ENCODE data around the gene MYCBP2.

Gene MYCBP2

DNA sequence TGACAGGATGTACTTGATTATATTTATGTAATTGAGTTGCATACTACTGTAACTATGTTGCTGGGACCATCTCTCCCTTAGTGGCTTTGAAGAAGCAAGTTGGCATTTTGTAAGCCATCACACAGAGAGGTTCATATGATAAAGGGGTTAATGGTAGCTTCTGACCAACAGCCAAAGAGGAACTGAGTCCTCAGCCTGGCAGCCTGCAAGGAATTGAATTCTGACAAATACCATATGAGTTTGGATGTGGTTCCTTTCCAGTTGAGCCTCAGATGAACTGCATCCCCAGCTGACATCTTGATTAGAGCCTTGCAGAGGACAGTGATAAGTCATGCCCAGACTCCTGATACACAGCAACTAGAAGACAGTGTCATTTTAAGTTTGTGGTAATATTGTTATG, 8.6 kb upstream of the MYCBP2 start:
- H3K4me2 ChIP-seq (ENCODE audit: low read length): no peak overlapping the region
- no peak overlapping the region for H2AK5ac ChIP-seq (ENCODE audit: low read length)
- no peak overlapping the region for H3K4ac ChIP-seq (ENCODE audit: low read depth, low read length)
- no peak overlapping the region for H3K4me3 ChIP-seq (ENCODE audit: low read length)
- H3K27me3 ChIP-seq (ENCODE audit: insufficient read depth, low read length, poor library complexity): no peaks in the 10 kb centered on the region
- no peak overlapping the region for H2BK15ac ChIP-seq (replicated peaks; ENCODE audit: low read depth)
- no peaks in the 10 kb centered on the region for H3K4me1 ChIP-seq (ENCODE audit: control insufficient read depth, low read depth, low read length)
- no peaks in the 10 kb centered on the region for H3K79me2 ChIP-seq (ENCODE audit: control insufficient read depth, insufficient read depth, low read length)
- H3K18ac ChIP-seq (ENCODE audit: low read length): no peak overlapping the region
- H3K36me3 ChIP-seq (ENCODE audit: control insufficient read depth, insufficient read depth, low read length): no peaks in the 10 kb centered on the region
- no peak overlapping the region for H2BK5ac ChIP-seq (ENCODE audit: low read length)
- H3K9ac ChIP-seq (ENCODE audit: low read length): no peak overlapping the region
- no peak overlapping the region for H4K5ac ChIP-seq (ENCODE audit: low read length)
- H2BK120ac ChIP-seq (ENCODE audit: low read depth, low read length): no peak overlapping the region
- H3K27ac ChIP-seq (ENCODE audit: low read depth, low read length): no peak overlapping the region
- no peaks in the 10 kb centered on the region for H3K79me1 ChIP-seq (ENCODE audit: low read length)
- H3K56ac ChIP-seq (ENCODE audit: low read length): no peak overlapping the region
- H4K8ac ChIP-seq (ENCODE audit: low read depth, low read length): no peak overlapping the region
- no peak for DNase-seq
- H3K23ac ChIP-seq (ENCODE audit: low read length): no peak overlapping the region

DNA sequence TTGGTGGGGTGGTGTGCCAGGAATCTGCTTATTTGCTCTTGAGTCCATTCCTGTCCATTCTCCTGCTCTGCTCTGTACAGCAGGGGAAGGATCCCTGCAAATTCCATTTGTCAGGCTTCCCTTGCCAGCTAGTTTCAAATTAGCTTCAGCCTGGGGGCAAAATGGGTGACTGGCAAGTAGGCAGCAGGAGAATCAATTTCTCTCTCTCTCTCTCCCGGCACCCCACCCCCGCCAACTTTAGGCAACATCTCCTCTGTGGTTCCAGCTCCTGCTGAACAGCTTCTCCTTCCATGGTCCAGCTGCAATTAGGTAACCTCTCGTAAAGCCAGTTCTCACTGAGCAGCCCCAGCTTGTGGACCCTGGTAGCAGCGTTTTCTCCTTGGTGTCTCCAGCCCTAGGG, 6.7 kb upstream of the MYCBP2 start:
- no peak overlapping the region for H2AK5ac ChIP-seq (ENCODE audit: low read length)
- H3K79me1 ChIP-seq (ENCODE audit: low read length): no peaks in the 10 kb centered on the region
- H3K9ac ChIP-seq (ENCODE audit: low read length): no peak overlapping the region
- H3K36me3 ChIP-seq (ENCODE audit: control insufficient read depth, insufficient read depth, low read length): no peaks in the 10 kb centered on the region
- no peak for DNase-seq
- no peak overlapping the region for H3K27ac ChIP-seq (ENCODE audit: low read depth, low read length)
- no peak overlapping the region for H2BK120ac ChIP-seq (ENCODE audit: low read depth, low read length)
- no peak overlapping the region for H2BK15ac ChIP-seq (replicated peaks; ENCODE audit: low read depth)
- H3K4ac ChIP-seq (ENCODE audit: low read depth, low read length): no peak overlapping the region
- H3K4me2 ChIP-seq (ENCODE audit: low read length): no peak overlapping the region
- no peaks in the 10 kb centered on the region for H3K79me2 ChIP-seq (ENCODE audit: control insufficient read depth, insufficient read depth, low read length)
- H3K4me3 ChIP-seq (ENCODE audit: low read length): no peak overlapping the region
- H3K23ac ChIP-seq (ENCODE audit: low read length): no peak overlapping the region
- no peaks in the 10 kb centered on the region for H3K27me3 ChIP-seq (ENCODE audit: insufficient read depth, low read length, poor library complexity)
- H2BK5ac ChIP-seq (ENCODE audit: low read length): no peak overlapping the region
- no peak overlapping the region for H3K56ac ChIP-seq (ENCODE audit: low read length)
- H4K8ac ChIP-seq (ENCODE audit: low read depth, low read length): no peak overlapping the region
- WGBS (ENCODE audit: extremely low coverage, insufficient coverage, low lambda C conversion rate): no CpG with 5 or more reads among the region's 4 CpGs
- H3K4me1 ChIP-seq (ENCODE audit: control insufficient read depth, low read depth, low read length): peaks cover 2% of the 10 kb centered on the region
- H4K5ac ChIP-seq (ENCODE audit: low read length): no peak overlapping the region
- H3K18ac ChIP-seq (ENCODE audit: low read length): no peak overlapping the region

DNA sequence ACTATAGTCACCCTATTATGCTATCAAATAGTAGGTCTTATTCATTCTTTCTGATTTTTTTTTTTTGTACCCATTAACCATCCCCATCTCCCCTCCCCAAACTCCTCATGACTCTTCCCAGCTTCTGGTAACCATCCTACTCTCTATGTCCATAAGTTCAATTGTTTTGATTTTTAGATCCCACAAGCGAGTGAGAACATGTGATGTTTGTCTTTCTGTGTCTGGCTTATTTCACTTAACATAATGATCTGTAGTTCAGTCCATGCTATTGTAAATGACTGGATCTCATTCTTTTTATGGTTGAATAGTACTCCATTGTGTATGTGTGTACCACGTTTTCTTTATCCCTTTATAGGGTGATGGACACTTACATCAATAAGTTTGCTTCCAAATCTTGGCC, 4.5 kb upstream of the MYCBP2 start:
- no peak overlapping the region for H3K4me2 ChIP-seq (ENCODE audit: low read length)
- no peak for DNase-seq
- H3K79me2 ChIP-seq (ENCODE audit: control insufficient read depth, insufficient read depth, low read length): no peaks in the 10 kb centered on the region
- H3K23ac ChIP-seq (ENCODE audit: low read length): no peak overlapping the region
- no peak overlapping the region for H2BK5ac ChIP-seq (ENCODE audit: low read length)
- H2AK5ac ChIP-seq (ENCODE audit: low read length): no peak overlapping the region
- H4K8ac ChIP-seq (ENCODE audit: low read depth, low read length): no peak overlapping the region
- no peaks in the 10 kb centered on the region for H3K36me3 ChIP-seq (ENCODE audit: control insufficient read depth, insufficient read depth, low read length)
- no peaks in the 10 kb centered on the region for H3K27me3 ChIP-seq (ENCODE audit: insufficient read depth, low read length, poor library complexity)
- H3K56ac ChIP-seq (ENCODE audit: low read length): no peak overlapping the region
- no peak overlapping the region for H2BK15ac ChIP-seq (replicated peaks; ENCODE audit: low read depth)
- H4K5ac ChIP-seq (ENCODE audit: low read length): no peak overlapping the region
- no peak overlapping the region for H3K4me3 ChIP-seq (ENCODE audit: low read length)
- no peak overlapping the region for H2BK120ac ChIP-seq (ENCODE audit: low read depth, low read length)
- H3K79me1 ChIP-seq (ENCODE audit: low read length): no peaks in the 10 kb centered on the region
- H3K9ac ChIP-seq (ENCODE audit: low read length): no peak overlapping the region
- no peak overlapping the region for H3K27ac ChIP-seq (ENCODE audit: low read depth, low read length)
- peaks cover 2% of the 10 kb centered on the region for H3K4me1 ChIP-seq (ENCODE audit: control insufficient read depth, low read depth, low read length)
- no peak overlapping the region for H3K4ac ChIP-seq (ENCODE audit: low read depth, low read length)
- WGBS (ENCODE audit: extremely low coverage, insufficient coverage, low lambda C conversion rate): no CpG with 5 or more reads among the region's 2 CpGs
- H3K18ac ChIP-seq (ENCODE audit: low read length): no peak overlapping the region

DNA sequence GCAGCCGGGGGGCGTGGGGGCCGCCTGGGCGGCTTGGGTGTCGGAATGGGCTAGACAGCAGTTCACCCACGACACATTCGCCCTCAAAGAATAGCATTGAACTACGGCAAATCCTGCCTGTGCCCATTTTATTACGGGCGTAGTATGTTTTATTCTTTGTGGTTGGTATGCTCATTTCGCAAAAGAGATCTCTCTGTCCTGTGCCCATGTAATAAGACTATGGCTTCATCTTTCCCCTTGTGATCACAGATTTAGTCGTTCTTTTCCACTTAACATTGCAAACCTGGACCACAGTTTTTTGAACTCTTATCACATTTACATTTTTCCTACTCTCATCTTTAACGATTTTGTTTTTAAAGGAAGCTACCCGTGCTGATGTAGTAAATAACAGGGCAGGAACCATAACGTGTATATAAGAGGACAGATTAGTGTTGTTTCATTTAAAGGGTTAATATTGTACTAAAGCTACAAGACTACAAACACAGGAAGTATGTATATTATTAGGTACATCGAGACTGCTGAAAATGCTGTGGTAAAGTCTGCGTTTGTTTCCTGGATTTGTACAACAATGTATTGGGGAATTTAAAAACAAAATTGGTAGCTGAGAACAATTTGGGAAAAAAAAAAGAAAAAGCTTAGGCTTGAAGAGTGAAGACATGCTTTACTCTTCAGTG, 3.2 kb upstream of the MYCBP2 start:
- Histone ChIP-seq H3K79me1 (ENCODE audit: low read length) (peaks cover 3% of the 10 kb centered on the region), H3K23ac (ENCODE audit: low read length) (no peak overlapping the region), H3K27ac (ENCODE audit: low read depth, low read length) (no peak overlapping the region), H3K18ac (ENCODE audit: low read length) (no peak overlapping the region), H3K4ac (ENCODE audit: low read depth, low read length) (no peak overlapping the region), H2AK5ac (ENCODE audit: low read length) (no peak overlapping the region), H3K9ac (ENCODE audit: low read length) (peak overlapping the region; percentile 71), H3K27me3 (ENCODE audit: insufficient read depth, low read length, poor library complexity) (no peaks in the 10 kb centered on the region), H3K4me1 (ENCODE audit: control insufficient read depth, low read depth, low read length) (peaks cover 5% of the 10 kb centered on the region), H3K36me3 (ENCODE audit: control insufficient read depth, insufficient read depth, low read length) (no peaks in the 10 kb centered on the region), H3K4me2 (ENCODE audit: low read length) (peak overlapping the region; percentile 88), H3K79me2 (ENCODE audit: control insufficient read depth, insufficient read depth, low read length) (peaks cover 9% of the 10 kb centered on the region), H3K56ac (ENCODE audit: low read length) (peak overlapping the region; percentile 88), H3K4me3 (ENCODE audit: low read length) (peak overlapping the region; percentile 69), H4K8ac (ENCODE audit: low read depth, low read length) (no peak overlapping the region), H2BK120ac (ENCODE audit: low read depth, low read length) (no peak overlapping the region), H2BK15ac (replicated peaks; ENCODE audit: low read depth) (no peak overlapping the region), H4K5ac (ENCODE audit: low read length) (no peak overlapping the region), H2BK5ac (ENCODE audit: low read length) (no peak overlapping the region)
- DNase-seq: no peak
- WGBS (ENCODE audit: extremely low coverage, insufficient coverage, low lambda C conversion rate): no CpG with 5 or more reads among the region's 17 CpGs

DNA sequence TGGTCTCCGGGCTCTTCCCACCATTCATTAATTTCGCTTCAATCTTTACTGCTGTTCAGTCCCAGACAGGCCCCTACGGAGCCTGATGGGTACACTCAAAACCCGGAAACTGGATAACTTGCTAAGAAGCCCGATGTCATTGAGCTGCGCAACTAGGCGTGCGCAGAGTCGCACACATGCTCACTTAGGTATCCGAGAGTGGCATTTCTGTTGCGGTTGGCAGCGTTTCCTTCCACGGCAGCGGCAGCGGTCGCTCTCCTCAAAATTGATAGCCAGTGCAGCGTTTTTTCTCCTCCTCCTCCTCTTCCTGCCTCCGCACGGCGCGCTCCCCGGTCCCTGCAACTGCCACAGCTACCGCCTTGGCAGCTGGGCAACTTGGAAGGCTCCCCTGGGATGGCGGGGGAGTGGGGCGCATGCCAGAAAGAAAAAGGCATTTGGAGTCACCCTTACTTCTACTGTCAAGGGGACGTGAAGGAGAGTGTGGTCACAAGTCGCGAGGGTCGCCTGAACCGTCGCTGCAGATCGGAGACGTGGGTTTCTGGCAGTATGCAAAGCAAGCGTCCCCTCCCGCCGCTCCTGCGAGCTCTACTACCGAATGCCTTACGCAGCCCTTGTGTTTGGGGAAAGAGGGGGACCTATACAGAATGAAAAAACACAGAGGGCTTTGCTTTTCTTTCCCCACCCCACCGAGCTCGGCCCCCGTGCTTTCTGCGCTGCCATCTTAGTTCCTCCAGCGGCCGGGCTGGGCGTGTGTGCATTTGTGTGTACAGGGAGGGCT, 2.4 kb upstream of the MYCBP2 start:
- no peak overlapping the region for H4K8ac ChIP-seq (ENCODE audit: low read depth, low read length)
- H2BK15ac ChIP-seq (replicated peaks; ENCODE audit: low read depth): no peak overlapping the region
- no peaks in the 10 kb centered on the region for H3K27me3 ChIP-seq (ENCODE audit: insufficient read depth, low read length, poor library complexity)
- H3K23ac ChIP-seq (ENCODE audit: low read length): no peak overlapping the region
- peak overlapping the region; percentile 69 for H3K4me3 ChIP-seq (ENCODE audit: low read length)
- no peak overlapping the region for H2AK5ac ChIP-seq (ENCODE audit: low read length)
- H3K27ac ChIP-seq (ENCODE audit: low read depth, low read length): peak overlapping the region; percentile 47
- H3K79me2 ChIP-seq (ENCODE audit: control insufficient read depth, insufficient read depth, low read length): peaks cover 13% of the 10 kb centered on the region
- H3K18ac ChIP-seq (ENCODE audit: low read length): peak overlapping the region; percentile 46
- DNase-seq: peak; percentile 96
- H3K79me1 ChIP-seq (ENCODE audit: low read length): peaks cover 3% of the 10 kb centered on the region
- no peak overlapping the region for H2BK120ac ChIP-seq (ENCODE audit: low read depth, low read length)
- peaks cover 8% of the 10 kb centered on the region for H3K4me1 ChIP-seq (ENCODE audit: control insufficient read depth, low read depth, low read length)
- H3K9ac ChIP-seq (ENCODE audit: low read length): peak overlapping the region; percentile 71
- peak overlapping the region; percentile 88 for H3K4me2 ChIP-seq (ENCODE audit: low read length)
- H3K4ac ChIP-seq (ENCODE audit: low read depth, low read length): no peak overlapping the region
- H3K36me3 ChIP-seq (ENCODE audit: control insufficient read depth, insufficient read depth, low read length): no peaks in the 10 kb centered on the region
- H2BK5ac ChIP-seq (ENCODE audit: low read length): no peak overlapping the region
- H3K56ac ChIP-seq (ENCODE audit: low read length): peak overlapping the region; percentile 88
- no peak overlapping the region for H4K5ac ChIP-seq (ENCODE audit: low read length)
- no CpG with 5 or more reads among the region's 46 CpGs for WGBS (ENCODE audit: extremely low coverage, insufficient coverage, low lambda C conversion rate)

DNA sequence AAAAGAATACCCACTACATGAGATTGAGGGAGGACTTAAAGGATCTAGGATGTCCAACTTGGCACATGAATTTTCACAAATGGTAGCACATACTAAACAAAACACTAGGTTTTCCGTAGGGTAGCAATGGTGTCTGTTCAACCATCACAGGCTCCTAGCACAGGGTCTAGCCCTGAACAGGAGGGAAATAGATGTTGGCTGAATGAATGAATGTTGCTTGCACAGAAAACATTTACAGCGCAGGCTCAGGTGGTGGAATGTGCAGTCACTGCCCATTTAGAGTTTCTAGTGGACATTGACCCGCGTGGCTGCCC, 1.9 kb upstream of the MYCBP2 start:
- H3K79me1 ChIP-seq (ENCODE audit: low read length): peaks cover 3% of the 10 kb centered on the region
- no CpG with 5 or more reads among the region's 4 CpGs for WGBS (ENCODE audit: extremely low coverage, insufficient coverage, low lambda C conversion rate)
- no peak overlapping the region for H3K9ac ChIP-seq (ENCODE audit: low read length)
- H3K36me3 ChIP-seq (ENCODE audit: control insufficient read depth, insufficient read depth, low read length): no peaks in the 10 kb centered on the region
- peaks cover 14% of the 10 kb centered on the region for H3K79me2 ChIP-seq (ENCODE audit: control insufficient read depth, insufficient read depth, low read length)
- H3K27ac ChIP-seq (ENCODE audit: low read depth, low read length): no peak overlapping the region
- no peaks in the 10 kb centered on the region for H3K27me3 ChIP-seq (ENCODE audit: insufficient read depth, low read length, poor library complexity)
- H3K56ac ChIP-seq (ENCODE audit: low read length): peak overlapping the region; percentile 47
- H2BK15ac ChIP-seq (replicated peaks; ENCODE audit: low read depth): peak overlapping the region; percentile 60
- H2BK120ac ChIP-seq (ENCODE audit: low read depth, low read length): no peak overlapping the region
- peak overlapping the region; percentile 30 for H3K4me2 ChIP-seq (ENCODE audit: low read length)
- H4K5ac ChIP-seq (ENCODE audit: low read length): no peak overlapping the region
- H3K18ac ChIP-seq (ENCODE audit: low read length): no peak overlapping the region
- no peak overlapping the region for H3K4me3 ChIP-seq (ENCODE audit: low read length)
- H3K4ac ChIP-seq (ENCODE audit: low read depth, low read length): no peak overlapping the region
- peaks cover 10% of the 10 kb centered on the region for H3K4me1 ChIP-seq (ENCODE audit: control insufficient read depth, low read depth, low read length)
- no peak for DNase-seq
- no peak overlapping the region for H3K23ac ChIP-seq (ENCODE audit: low read length)
- H2BK5ac ChIP-seq (ENCODE audit: low read length): no peak overlapping the region
- no peak overlapping the region for H4K8ac ChIP-seq (ENCODE audit: low read depth, low read length)
- H2AK5ac ChIP-seq (ENCODE audit: low read length): no peak overlapping the region

Measured in mesendoderm (in vitro differentiated cells).